Amniotic epithelial cell (primary cell): Measurements from ENCODE around the gene ARVCF.
A peak's percentile ranks its signal among the peaks of the same experiment; 100 is the strongest.

ENCODE experiments used
- DNase-seq: peaks from one replicate; pipeline ENCODE4 v3.0.0-alpha.2; 2010; ENCODE audit warnings: low read depth

The ARVCF gene

GRCh38 chr22:19961868-19962245 lies 54.8 kb downstream of the ARVCF start:
- DNase-seq = no peak

GRCh38 chr22:19961201-19961580 lies 55.4 kb downstream of the ARVCF start:
- DNase-seq = no peak

GRCh38 chr22:19960491-19961200 lies 56.0 kb downstream of the ARVCF start:
- DNase-seq = no peak

- DNase-seq = peak; percentile 55
Measured at GRCh38 chr22:19959587-19960490, 56.8 kb downstream of the ARVCF start.

- peak; percentile 60 for DNase-seq
Measured at GRCh38 chr22:19959043-19959586, 57.5 kb downstream of the ARVCF start.

GRCh38 chr22:19958083-19959042 lies 58.3 kb downstream of the ARVCF start:
- peak; percentile 67 for DNase-seq

GRCh38 chr22:19957445-19957844 lies 59.2 kb downstream of the ARVCF start:
- DNase-seq = no peak

- no peak for DNase-seq
Measured at GRCh38 chr22:19955241-19956128, 61.1 kb downstream of the ARVCF start.

GRCh38 chr22:19951346-19951745 lies 65.3 kb downstream of the ARVCF start:
- DNase-seq = no peak

GRCh38 chr22:19948057-19948760 lies 68.4 kb downstream of the ARVCF start:
- DNase-seq = no peak

GRCh38 chr22:19943082-19944026 lies 73.3 kb downstream of the ARVCF start:
- DNase-seq = peak; percentile 90

GRCh38 chr22:19942157-19943081 lies 74.2 kb downstream of the ARVCF start:
- peak; percentile 70 for DNase-seq

- DNase-seq = peak; percentile 40
Measured at GRCh38 chr22:19941365-19942082, 75.1 kb downstream of the ARVCF start, which contains the start of the genes COMT and TXNRD2. Gene COMT, plus strand, starts transcription at chr22:19941772. Its CDS starts 20,755 bp downstream, at chr22:19962527. Gene TXNRD2, minus strand, starts transcription at chr22:19941818. Its CDS starts 15 bp downstream, at chr22:19941803.

GRCh38 chr22:19940536-19941364 lies 75.9 kb downstream of the ARVCF start:
- no peak for DNase-seq

- peak; percentile 50 for DNase-seq
Measured at GRCh38 chr22:19937616-19938473, 78.8 kb downstream of the ARVCF start.
